HG02981 (cell line): ENCODE data around the gene SALL3.

Source experiments
- ATAC-seq: cut with Tn5 transposase; IDR thresholded peaks from one replicate; pipeline ENCODE4 v1.9.1; 2021; ENCODE audit warnings: mild to moderate bottlenecking, moderate library complexity; ENCODE audit not compliant: unreplicated experiment

The SALL3 gene

GRCh38 chr18:79000997-79001396 is 21.4 kb downstream of the SALL3 start:
- no peak for ATAC-seq

GRCh38 chr18:79005653-79006052 is 26.0 kb downstream of the SALL3 start:
- ATAC-seq, result no peak

- no peak for ATAC-seq
These were observed 26.6 kb downstream of the SALL3 start for GRCh38 chr18:79006106-79006795.

GRCh38 chr18:79007440-79007839 is 27.8 kb downstream of the SALL3 start:
- ATAC-seq, result no peak

- no peak for ATAC-seq
These were observed 28.8 kb downstream of the SALL3 start for GRCh38 chr18:79008356-79008940.

GRCh38 chr18:79010802-79011201 is 31.2 kb downstream of the SALL3 start:
- no peak for ATAC-seq

GRCh38 chr18:79011300-79011870 is 31.8 kb downstream of the SALL3 start:
- no peak for ATAC-seq

- no peak for ATAC-seq
These were observed 34.3 kb downstream of the SALL3 start for GRCh38 chr18:79013869-79014268.

GRCh38 chr18:79018911-79019310 is 39.3 kb downstream of the SALL3 start:
- ATAC-seq, result no peak

GRCh38 chr18:79019881-79020280 is 40.3 kb downstream of the SALL3 start:
- no peak for ATAC-seq

- ATAC-seq, result no peak
These were observed 43.0 kb downstream of the SALL3 start for GRCh38 chr18:79022603-79023002.

GRCh38 chr18:79026491-79026890 is 46.9 kb downstream of the SALL3 start:
- no peak for ATAC-seq

GRCh38 chr18:79030680-79031079 is 51.1 kb downstream of the SALL3 start:
- ATAC-seq, result no peak

GRCh38 chr18:79042276-79042675 is 62.7 kb downstream of the SALL3 start:
- ATAC-seq, result no peak

- ATAC-seq, result no peak
These were observed 63.7 kb downstream of the SALL3 start for GRCh38 chr18:79043288-79043687.

- no peak for ATAC-seq
These were observed 66.9 kb downstream of the SALL3 start for GRCh38 chr18:79046522-79046921.

GRCh38 chr18:79047556-79048244 is 68.1 kb downstream of the SALL3 start:
- no peak for ATAC-seq

GRCh38 chr18:79048245-79048632 is 68.6 kb downstream of the SALL3 start:
- no peak for ATAC-seq

- no peak for ATAC-seq
These were observed 69.9 kb downstream of the SALL3 start for GRCh38 chr18:79049506-79049905.
